Nephron progenitor cell (in vitro differentiated cells): ENCODE results near the gene PDIA3.
"Not testable (repeated sequence)": the region's sequence is repeated elsewhere in the genome, so short reads cannot be mapped to it uniquely, and the experiment has no call there.

ENCODE experiments used
- DNase-seq: peaks from one replicate; pipeline ENCODE4 v3.0.0; 2021
- H3K27ac Mint-ChIP-seq: 2 replicates; pipeline ENCODE4 v1.8.0; 2021; ENCODE audit warnings: mild to moderate bottlenecking, moderate library complexity, mixed read lengths
- H3K27me3 Mint-ChIP-seq: 2 replicates; pipeline ENCODE4 v1.8.0; 2021; ENCODE audit warnings: mild to moderate bottlenecking, low read depth, mixed read lengths; ENCODE audit not compliant: poor library complexity
- H3K36me3 Mint-ChIP-seq: 2 replicates; pipeline ENCODE4 v1.8.0; 2021; ENCODE audit warnings: low read depth, mixed read lengths
- H3K4me1 Mint-ChIP-seq: 2 replicates; pipeline ENCODE4 v1.8.0; 2021; ENCODE audit warnings: mixed read lengths
- H3K4me3 Mint-ChIP-seq: 2 replicates; pipeline ENCODE4 v1.8.0; 2021; ENCODE audit warnings: mild to moderate bottlenecking, moderate library complexity, mixed read lengths
- H3K9me3 Mint-ChIP-seq: 2 replicates; pipeline ENCODE4 v1.8.0; 2021; ENCODE audit warnings: mild to moderate bottlenecking, moderate library complexity, mixed read lengths
- TF ChIP-seq, protein P1 (sequence below): fragments of 200-600 bp; sonication (generic); IDR thresholded peaks from 2 replicates; pipeline ENCODE4 v1.5.0; 2021; ENCODE audit warnings: antibody characterized with exemption

The PDIA3 gene

DNA sequence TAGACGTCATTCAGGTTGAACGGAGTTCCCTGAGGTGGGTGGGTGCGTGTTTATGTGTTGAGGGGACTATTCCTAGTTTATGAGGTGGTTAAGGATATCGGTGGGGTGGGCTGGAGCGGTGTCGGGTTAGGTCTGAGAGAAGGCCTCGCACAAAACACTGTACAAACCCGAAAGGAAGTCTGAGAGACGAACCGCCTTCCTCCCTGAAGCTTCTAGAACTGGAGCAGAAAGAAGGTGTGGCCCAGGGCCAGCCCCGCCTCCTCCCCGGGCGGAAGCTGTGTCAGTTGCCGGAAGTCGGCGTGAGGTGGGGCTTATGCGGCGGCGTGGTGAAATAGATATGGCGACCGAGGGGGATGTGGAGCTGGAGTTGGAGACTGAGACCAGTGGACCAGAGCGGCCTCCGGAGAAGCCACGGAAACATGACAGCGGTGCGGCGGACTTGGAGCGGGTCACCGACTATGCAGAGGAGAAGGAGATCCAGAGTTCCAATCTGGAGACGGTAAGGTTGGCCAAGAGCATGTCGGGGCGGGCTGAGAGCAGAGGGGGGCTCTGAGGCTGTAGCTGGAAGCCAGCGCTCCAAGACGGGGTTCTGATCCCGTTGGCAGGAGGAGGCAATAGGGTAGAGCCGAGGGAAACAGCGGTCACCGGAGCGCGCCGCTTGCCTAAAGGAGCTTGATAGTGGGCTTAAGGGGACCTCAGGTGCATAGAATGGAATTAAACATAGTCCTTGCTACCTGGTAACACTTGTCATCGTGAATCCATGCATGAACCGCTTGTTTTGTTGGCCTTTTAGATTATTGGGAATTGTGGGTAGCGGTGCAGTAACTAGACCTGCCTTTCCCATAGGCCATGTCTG is 54.3 kb downstream of the PDIA3 start, which contains the start of gene HYPK:
Gene HYPK, plus strand, starts transcription at position 314 of the 856 bp plus-strand sequence. Its CDS starts 24 bp downstream, at position 338.
- H3K9me3 Mint-ChIP-seq: no peaks in the 10 kb centered on the region
- peak within 1 kb of the TSS; percentile 99 for H3K4me3 Mint-ChIP-seq
- peaks cover 57% of the 10 kb centered on the region for H3K4me1 Mint-ChIP-seq
- TF ChIP-seq, protein P1, sequence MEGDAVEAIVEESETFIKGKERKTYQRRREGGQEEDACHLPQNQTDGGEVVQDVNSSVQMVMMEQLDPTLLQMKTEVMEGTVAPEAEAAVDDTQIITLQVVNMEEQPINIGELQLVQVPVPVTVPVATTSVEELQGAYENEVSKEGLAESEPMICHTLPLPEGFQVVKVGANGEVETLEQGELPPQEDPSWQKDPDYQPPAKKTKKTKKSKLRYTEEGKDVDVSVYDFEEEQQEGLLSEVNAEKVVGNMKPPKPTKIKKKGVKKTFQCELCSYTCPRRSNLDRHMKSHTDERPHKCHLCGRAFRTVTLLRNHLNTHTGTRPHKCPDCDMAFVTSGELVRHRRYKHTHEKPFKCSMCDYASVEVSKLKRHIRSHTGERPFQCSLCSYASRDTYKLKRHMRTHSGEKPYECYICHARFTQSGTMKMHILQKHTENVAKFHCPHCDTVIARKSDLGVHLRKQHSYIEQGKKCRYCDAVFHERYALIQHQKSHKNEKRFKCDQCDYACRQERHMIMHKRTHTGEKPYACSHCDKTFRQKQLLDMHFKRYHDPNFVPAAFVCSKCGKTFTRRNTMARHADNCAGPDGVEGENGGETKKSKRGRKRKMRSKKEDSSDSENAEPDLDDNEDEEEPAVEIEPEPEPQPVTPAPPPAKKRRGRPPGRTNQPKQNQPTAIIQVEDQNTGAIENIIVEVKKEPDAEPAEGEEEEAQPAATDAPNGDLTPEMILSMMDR: no peak
- peaks cover 65% of the 10 kb centered on the region for H3K36me3 Mint-ChIP-seq
- peak; percentile 88 for DNase-seq
- H3K27me3 Mint-ChIP-seq: no peaks in the 10 kb centered on the region
- H3K27ac Mint-ChIP-seq: peak within 1 kb of the TSS; percentile 99

DNA sequence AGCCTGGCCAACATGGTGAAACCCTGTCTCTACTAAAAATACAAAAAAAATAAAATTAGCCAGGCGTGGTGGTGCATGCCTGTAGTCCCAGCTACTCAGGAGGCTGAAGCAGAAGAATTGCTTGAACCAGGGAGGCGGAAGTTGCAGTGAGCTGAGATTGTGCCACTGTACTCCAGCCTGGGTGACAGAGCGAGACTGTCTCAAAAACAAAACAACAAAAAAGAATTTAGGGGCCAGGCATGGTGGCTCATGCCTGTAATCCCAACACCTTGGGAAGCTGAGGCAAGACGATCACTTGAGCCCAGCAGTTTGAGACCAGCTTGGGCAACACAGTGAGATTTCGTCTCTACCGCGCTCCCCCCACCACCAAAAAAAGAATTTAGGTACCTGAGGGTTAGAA is 56.4 kb downstream of the PDIA3 start:
- peaks cover 72% of the 10 kb centered on the region for H3K36me3 Mint-ChIP-seq
- H3K27ac Mint-ChIP-seq, H3K4me3 Mint-ChIP-seq, H3K9me3 Mint-ChIP-seq, H3K27me3 Mint-ChIP-seq, DNase-seq: not testable (repeated sequence)
- peaks cover 43% of the 10 kb centered on the region for H3K4me1 Mint-ChIP-seq

DNA sequence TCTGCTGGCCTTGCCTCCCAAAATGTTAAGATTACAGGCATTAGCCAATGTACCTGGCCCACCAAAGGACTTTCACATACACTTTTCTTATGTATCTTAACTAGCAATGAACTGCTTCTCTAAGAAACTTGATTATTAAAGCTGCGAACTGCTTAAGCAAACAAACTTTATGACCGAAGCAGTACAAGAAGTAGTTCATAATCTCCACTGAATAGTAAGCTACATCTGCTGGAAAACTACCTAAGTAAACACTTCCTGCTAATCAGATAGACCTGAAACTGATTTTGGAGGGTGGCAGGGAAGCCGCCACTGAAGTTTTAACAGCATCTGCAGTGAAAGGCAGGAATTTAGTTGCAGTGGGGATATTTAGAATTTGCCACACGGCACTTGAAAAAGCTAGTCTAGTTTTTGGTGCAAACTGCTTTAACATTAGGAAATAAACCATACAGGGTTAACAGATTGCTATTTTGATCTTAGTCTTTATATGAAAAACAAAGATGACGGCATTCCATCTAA is 62.3 kb downstream of the PDIA3 start:
- Mint-ChIP-seq H3K36me3 (peaks cover 73% of the 10 kb centered on the region), H3K4me3 (no peak overlapping the region), H3K9me3 (no peaks in the 10 kb centered on the region), H3K4me1 (no peaks in the 10 kb centered on the region), H3K27me3 (no peaks in the 10 kb centered on the region), H3K27ac (no peak overlapping the region)
- no peak for DNase-seq
- TF ChIP-seq, protein P1: no peak

DNA sequence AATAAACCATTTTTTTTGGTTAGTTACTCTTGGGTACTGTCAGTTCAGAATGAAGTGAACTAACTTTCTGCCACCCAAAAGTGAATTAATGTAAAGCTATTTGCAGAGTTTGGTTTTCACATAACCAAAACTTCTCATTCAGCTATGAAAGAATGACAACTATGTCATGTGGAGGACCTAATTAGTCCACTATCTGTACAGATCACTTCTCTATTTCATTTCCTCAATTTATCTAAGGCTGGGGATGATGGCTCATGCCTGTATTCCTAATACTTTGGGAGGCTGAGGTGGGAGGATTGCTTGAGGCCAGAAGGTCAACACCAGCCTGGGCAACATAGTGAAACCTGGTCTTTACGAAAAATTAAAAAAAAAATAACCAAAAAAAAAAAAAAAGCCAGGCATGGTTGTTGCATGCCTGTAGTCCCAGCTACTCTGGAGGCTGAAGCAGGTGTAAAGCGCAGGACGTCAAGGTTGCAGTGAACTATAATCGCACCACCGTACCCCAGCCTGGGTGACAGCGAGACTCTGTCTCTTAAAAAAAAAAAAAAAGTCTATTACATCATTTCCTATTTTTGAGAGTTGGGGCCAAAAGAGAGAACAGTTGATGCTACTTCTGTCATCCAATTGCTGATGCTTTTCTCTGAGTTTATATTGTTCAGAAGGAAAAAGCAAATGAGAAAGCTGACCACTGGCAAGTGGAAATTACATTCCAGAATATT is 62.9 kb downstream of the PDIA3 start:
- peaks cover 71% of the 10 kb centered on the region for H3K36me3 Mint-ChIP-seq

DNA sequence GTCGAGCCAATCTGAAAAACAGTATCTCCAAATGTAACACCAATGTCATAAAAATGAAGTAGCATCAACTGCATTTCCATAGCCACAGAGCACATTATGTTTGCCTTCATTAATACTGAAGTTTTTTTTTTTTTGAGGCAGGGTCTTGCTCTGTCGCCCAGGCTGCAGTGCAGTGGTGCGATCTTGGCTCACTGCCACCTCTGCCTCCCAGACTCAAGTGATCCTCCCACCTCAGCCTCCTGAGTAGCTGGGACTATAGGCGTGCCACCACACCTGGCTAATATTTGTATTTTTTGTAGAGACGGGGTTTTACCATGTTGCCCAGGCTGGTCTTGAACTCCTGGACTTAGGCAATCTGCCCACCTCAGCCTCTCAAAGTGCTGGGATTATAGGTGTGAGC is 68.8 kb downstream of the PDIA3 start:
- not testable (repeated sequence) for H3K4me3 Mint-ChIP-seq, H3K4me1 Mint-ChIP-seq, H3K9me3 Mint-ChIP-seq, H3K27ac Mint-ChIP-seq, DNase-seq, H3K27me3 Mint-ChIP-seq
- peaks cover 58% of the 10 kb centered on the region for H3K36me3 Mint-ChIP-seq

More for the DNA sequence above, 62.9 kb downstream of the PDIA3 start:
- H3K4me3 Mint-ChIP-seq: no peak overlapping the region
- no peak for DNase-seq
- no peak overlapping the region for H3K27ac Mint-ChIP-seq
- no peaks in the 10 kb centered on the region for H3K27me3 Mint-ChIP-seq
- TF ChIP-seq, protein P1: no peak
- H3K9me3 Mint-ChIP-seq: no peaks in the 10 kb centered on the region
- no peaks in the 10 kb centered on the region for H3K4me1 Mint-ChIP-seq

DNA sequence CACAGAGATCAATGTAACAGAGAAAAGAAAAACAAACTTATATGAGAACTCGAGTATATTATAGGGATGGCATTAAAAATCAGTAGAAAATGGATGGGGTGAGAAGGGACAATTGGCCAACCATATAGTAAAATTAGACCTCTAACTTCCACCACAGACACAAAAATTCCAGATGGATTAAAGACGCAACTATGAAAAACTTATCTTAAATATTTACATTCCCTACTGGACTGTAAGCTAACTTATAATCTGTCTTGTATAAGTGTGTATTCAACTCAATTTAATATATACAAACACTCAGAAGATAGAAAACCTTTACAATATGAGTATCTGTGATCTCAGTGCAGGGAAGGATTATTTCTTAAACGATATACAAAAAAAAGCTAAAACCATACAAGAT is 75.3 kb downstream of the PDIA3 start:
- Mint-ChIP-seq H3K9me3 (peaks cover 20% of the 10 kb centered on the region), H3K36me3 (peaks cover 46% of the 10 kb centered on the region), H3K4me3 (peak overlapping the region; percentile 35), H3K27me3 (peaks cover 5% of the 10 kb centered on the region), H3K27ac (no peak overlapping the region), H3K4me1 (peaks cover 14% of the 10 kb centered on the region)
- TF ChIP-seq, protein P1: no peak
- DNase-seq: no peak
